GM12801 (cell line): ENCODE results near the gene SLC22A2.

Experiments
- TF ChIP-seq, protein P1 (sequence below): IDR thresholded peaks from one replicate; pipeline ENCODE4 v1.5.1; 2011; ENCODE audit warnings: control low read depth; ENCODE audit not compliant: insufficient read length; ENCODE audit errors: extremely low read depth

SLC22A2 gene

GRCh38 chr6:160254467-160255312, 3.9 kb downstream of the SLC22A2 start:
- TF ChIP-seq, protein P1, sequence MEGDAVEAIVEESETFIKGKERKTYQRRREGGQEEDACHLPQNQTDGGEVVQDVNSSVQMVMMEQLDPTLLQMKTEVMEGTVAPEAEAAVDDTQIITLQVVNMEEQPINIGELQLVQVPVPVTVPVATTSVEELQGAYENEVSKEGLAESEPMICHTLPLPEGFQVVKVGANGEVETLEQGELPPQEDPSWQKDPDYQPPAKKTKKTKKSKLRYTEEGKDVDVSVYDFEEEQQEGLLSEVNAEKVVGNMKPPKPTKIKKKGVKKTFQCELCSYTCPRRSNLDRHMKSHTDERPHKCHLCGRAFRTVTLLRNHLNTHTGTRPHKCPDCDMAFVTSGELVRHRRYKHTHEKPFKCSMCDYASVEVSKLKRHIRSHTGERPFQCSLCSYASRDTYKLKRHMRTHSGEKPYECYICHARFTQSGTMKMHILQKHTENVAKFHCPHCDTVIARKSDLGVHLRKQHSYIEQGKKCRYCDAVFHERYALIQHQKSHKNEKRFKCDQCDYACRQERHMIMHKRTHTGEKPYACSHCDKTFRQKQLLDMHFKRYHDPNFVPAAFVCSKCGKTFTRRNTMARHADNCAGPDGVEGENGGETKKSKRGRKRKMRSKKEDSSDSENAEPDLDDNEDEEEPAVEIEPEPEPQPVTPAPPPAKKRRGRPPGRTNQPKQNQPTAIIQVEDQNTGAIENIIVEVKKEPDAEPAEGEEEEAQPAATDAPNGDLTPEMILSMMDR = no peak

DNA sequence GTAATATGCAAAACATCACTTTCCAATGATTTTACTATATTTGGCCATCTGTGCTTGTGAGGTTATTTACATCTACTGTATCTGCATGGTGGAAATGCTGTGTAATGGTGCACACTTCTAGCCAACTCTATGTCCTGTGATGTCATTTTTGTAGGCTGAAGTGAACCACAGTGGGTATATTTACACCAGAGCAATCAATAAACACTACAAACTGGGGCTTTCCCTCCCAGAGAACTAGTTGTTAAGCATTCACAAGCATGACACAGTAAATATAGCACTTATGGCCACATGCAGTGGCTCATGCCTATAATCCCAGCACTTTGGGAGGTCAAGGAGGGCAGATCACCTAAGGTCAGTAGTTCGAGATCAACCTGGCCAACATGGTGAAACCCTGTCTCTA, 4.9 kb downstream of the SLC22A2 start:
- TF ChIP-seq, protein P1 = no peak

- TF ChIP-seq, protein P1 = no peak
These were observed 5.3 kb downstream of the SLC22A2 start for GRCh38 chr6:160253292-160253691.

DNA sequence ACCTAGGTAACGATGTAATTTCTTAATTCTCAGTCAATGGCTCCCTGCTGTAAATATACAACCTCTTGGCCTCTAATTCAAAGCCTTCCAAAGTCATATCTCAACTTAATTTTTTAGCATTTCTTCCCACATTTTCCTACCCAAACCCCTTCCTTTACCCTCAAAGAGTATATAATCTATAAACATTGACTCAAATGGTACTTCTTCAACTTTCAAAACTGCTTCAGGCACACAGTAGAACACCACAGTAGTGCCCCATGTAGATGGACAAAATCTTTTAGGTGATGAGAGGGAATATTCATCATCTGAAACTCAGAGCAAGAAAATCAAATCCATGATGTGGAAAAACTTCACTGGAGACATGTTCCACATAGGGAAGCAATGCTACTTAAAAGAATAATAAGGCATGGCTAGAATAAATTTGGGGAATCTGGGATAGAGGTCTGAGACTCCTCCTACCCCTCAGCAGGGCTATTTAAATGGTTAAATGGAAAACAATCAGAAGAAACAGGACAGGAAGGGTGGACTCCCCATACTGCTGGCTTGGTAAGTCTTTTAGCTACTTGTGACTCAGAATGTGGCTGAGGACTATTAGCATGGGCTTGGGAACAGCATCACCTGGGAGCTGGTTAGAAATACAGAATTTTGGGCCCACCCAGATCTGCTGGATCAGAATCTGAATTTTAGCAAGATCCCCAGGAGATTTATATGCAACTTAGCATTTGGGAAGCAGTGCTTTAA, 6.4 kb downstream of the SLC22A2 start:
- TF ChIP-seq, protein P1 = no peak

DNA sequence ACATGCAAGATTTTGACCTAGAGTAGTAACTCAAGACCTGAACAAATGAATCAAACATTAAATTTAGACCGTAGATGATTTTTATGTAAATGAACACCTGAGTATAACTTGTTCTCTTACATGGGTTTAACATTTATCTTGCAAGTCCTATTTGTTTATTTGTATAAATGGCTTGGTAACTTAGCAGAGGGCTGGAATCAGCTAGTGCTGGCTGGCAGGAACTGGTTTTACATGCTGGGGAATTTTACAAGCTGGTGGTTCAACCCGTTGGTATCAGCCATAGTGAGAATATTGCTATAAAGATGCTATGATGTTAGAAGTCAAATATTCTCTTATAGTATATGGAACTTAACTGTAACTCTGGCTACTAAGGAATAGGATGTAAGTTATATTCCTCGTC, 8.9 kb downstream of the SLC22A2 start:
- TF ChIP-seq, protein P1 = no peak

DNA sequence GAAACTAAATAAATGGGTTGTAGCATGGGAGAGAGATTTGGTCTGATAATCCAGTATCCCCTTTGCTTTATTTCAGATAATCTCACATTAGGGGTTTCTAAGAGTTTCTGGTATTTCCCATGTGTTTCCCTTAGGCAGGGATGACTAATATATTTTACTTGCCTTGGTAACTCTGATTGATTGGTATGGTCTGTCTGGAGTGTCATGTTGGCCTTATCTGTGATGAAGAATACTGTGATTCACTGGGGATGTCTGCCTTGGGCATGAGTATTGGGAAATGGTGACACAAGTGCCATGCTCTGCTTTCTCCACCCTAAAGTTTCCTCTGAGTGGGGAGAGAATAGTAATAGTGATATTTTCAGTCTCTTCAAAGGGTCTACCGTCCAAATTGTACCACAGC, 10.1 kb downstream of the SLC22A2 start:
- TF ChIP-seq, protein P1 = no peak

DNA sequence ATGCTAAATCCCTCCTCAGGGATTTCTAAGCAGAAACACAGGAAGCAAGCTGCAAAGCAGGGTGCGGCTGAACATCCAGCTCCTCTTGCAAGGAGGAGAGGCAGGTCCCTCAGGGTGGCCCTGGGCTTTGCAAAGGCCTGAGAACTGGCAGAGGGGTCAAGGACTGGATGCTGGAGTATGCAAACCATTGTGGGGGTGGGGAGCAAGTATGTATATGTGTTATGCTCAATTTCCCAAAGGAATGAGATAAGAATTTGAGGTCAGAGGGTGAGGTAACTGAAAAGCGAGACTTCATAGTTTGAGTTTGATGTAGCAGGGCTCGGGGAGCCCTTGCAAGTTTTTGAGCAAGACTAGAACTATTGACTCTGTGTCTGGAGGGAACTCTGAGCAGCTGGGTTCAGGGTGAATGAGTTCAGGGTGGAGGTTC, 11.2 kb downstream of the SLC22A2 start:
- TF ChIP-seq, protein P1 = no peak
